ENCODE results near the gene PDPK1.
"Not testable (repeated sequence)": the region's sequence is repeated elsewhere in the genome, so short reads cannot be mapped to it uniquely, and the experiment has no call there.

Gene PDPK1

DNA sequence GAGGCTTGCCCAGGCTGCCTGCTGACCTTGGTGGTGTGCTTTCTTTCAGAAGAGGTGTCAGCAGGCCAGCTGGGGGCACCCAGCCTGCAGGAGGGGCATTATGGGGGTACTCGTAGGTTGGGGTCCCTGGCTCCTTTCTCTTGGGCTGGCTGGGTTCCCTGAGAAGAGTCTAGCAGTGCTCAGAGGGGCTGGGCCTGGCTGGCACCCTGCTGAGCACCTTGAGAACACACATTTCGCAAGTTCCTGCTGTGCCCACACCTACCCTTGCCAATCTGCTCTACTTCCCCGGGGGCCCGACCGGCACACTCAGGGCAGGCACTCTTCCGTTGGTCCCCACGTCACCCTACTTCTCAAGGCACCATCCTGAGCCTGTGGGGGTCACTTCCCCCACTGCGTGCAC is 11.7 kb upstream of the PDPK1 start:
- DNase-seq = no peak

- no peak for DNase-seq
Measured at GRCh38 chr16:2527071-2527783, 10.6 kb upstream of the PDPK1 start.

DNA sequence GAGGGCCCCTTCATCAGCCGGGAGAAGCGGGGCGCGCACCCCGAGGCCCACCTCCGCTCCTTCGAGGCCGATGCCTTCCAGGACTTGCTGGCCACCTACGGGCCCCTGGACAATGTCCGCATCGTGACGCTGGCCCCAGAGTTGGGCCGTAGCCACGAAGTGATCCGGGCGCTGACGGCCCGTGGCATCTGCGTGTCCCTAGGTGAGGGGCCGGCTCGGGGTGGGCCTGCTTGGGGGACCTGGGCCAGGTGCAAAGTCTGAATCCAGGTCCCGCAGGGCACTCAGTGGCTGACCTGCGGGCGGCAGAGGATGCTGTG is 10.1 kb upstream of the PDPK1 start:
- no peak for DNase-seq

DNA sequence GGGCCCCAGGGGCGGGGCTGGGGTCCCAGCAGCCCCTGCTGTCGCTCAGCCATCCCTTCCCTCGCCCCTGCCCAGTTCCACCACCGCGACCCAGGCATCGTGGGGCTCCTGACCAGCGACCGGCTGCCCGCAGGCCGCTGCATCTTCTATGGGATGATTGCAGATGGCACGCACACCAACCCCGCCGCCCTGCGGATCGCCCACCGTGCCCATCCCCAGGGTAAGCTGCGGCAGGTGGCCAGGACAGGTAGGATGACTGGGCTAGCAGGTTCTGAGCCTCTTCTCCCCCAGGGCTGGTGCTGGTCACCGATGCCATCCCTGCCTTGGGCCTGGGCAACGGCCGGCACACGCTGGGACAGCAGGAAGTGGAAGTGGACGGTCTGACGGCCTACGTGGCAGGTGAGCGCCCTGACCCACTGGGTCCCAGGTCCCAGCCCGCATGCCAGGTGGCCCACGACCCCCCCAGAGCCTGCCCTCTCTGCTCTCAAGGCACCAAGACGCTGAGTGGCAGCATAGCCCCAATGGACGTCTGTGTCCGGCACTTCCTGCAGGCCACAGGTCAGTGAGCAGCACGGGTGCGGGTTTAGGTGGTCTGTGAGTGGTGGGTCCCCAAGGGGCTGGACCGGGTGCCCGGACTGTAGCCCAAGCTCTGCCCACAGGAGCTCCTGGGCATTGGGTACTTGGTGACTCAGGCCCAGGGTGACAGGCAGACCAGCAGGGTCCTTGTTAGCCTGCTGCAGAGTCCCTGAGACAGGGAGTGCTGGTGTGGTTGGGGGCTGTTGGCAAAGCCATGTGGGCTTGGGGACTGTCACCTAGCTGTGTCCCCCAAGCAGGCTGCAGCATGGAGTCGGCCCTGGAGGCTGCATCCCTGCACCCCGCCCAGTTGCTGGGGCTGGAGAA is 9.4 kb upstream of the PDPK1 start:
- no peak for DNase-seq

- no peak for DNase-seq
Measured at GRCh38 chr16:2529061-2529931, 8.5 kb upstream of the PDPK1 start.

DNA sequence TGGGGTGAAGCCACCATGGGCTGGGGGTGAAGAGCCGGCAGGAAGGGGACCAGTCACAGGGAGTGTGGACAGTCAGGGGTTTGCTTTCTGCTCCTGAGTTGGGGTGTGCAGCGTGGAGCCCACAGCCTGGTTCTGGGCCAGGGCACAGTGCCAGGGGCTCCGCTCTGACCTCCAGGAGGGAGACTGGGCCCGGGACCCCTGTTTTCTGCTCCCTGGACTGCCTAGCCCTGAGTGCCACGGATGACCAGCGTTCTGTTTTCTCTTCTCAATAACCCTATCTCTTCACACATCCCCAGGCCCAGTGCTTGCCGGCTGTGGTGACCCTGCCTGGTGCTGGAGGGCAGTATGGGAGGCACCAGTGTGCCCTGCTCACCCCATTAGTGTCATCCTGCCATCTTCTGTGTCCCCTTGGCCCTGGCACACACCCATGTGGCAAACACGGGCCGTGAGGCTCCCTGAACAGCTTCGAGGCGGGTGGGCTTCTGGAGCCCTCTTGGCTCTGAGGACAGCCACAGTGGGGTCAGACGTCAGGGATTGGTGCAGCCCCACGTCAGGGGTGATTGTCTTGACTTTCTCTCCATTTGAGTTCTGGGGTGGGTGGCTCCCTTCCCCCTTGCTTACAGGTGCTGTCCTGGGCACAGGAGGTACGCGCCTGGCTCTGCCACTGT is 7.7 kb upstream of the PDPK1 start:
- no peak for DNase-seq

GRCh38 chr16:2530629-2531318 is 7.0 kb upstream of the PDPK1 start:
- DNase-seq = no peak

GRCh38 chr16:2531371-2531695 is 6.5 kb upstream of the PDPK1 start, which contains the start of gene CEMP1:
CEMP1 (minus strand) TSS chr16:2531408; CDS start chr16:2531073, 335 bp downstream.
- DNase-seq = no peak

DNA sequence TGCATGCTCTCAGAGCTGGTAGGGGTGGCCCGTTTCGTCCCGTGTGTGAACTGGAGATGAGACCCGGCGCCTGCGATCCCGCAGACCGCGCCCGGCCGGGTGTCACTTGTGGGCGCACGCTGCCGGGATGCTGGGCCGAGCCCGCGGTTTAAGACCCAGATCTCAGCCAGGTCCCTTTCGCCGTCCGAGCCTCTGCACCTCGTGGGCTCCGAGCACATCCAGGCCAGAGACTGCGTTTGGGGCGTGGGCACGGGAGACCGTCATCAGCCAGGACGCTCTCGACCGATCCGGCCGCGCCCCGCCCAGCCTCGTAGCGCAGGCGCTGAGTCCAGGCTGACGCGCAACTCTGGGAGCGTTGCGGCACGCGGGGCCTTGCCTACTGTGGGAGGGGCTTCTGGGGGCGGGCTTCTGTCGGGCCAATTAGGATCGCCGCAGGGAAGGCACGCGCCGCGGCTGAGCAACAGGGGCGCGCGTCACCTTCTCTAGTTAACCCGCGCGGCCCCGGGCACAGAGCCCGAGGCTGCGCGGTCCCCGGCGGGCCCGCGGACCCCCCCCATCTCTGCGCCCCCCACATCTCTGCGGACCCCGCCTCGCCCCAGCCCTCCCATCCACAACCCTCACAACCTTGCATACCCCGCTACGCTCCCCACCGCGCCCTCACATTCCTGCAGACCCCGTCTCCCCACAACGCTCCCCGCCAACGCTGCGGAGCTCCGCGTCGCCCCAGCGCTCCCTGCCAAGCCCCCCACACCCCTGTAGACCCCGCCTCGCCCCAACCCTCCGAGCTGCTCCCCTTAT is 5.9 kb upstream of the PDPK1 start:
- DNase-seq = peak; percentile 96 to 97

- DNase-seq = peak in 1 of 2 donors; percentile 49
Measured at GRCh38 chr16:2532494-2533141, 5.2 kb upstream of the PDPK1 start.

DNA sequence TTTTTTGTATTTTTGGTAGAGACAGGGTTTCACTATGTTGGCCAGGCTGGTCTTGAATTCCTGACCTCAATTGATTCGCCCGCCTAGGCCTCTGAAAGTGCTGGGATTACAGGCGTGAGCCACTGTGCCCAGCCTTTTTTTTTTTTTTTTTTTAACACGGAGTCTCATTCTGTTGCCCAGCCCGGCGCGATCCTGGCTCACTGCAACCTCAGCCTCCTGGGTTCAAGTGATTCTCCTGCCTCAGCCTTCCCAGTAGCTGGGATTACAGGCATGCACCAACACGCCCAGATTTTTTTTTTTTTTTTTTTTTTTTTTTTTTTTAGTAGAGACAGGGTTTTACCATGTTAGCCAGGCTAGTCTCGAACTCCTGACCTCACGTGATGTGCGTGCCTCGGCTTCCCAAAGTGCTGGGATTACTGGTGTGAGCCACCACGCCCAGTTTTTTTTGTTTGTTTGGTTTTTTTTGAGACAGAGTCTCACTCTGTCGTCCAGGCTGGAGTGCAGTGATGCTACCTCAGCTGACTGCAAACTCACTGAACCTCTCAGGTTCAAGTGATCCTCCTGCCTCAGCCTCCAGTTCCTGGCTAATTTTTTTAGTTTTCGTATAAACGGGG is 4.6 kb upstream of the PDPK1 start:
- not testable (repeated sequence) for DNase-seq

GRCh38 chr16:2533912-2534311 is 3.9 kb upstream of the PDPK1 start:
- no peak for DNase-seq

DNA sequence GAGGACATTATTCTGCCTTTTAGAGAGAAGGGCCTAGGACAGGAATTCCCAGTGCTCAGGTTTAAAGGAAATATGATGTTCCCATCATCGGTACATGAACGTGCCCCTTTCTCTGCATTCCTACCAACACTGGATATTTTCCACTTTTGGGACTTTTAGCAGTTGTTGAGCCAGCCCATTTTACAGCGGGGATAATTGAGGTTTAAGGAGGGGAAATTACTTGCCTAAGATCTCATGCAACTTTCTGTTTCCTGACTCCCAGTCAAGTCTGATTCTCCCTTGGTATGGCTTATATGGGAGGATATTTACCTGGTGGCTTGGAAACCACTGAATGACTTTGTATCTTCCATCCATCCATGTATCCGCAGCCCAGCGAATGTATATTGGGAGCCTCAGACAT is 3.5 kb upstream of the PDPK1 start:
- DNase-seq = not testable (repeated sequence)

GRCh38 chr16:2535625-2536013 is 2.2 kb upstream of the PDPK1 start:
- DNase-seq = no peak

- not testable (repeated sequence) for DNase-seq
Measured at GRCh38 chr16:2539192-2539844, 1.5 kb downstream of the PDPK1 start.

- not testable (repeated sequence) for DNase-seq
Measured at GRCh38 chr16:2539845-2540458, 2.1 kb downstream of the PDPK1 start.

DNA sequence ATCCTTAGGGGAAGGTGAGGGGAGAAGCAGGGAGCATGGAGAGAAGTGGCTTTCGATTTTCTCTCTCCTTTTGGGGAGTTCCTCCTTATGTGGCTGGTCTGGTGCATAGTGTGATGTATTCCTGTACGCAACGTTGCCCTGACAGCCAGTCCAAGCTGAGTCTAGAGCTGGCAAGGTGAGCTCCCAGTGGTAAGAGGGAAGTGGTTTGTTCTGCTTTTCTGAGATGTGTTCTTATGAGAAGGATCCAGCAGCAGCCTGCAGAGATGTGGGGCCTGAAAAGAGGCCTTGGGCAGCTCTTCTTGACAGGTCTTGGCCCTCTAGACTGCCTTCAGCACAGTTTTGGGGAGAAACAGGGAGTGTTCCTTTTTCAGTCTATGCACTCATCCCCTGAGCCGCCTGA is 3.1 kb downstream of the PDPK1 start:
- DNase-seq = not testable (repeated sequence)

- DNase-seq = not testable (repeated sequence)
Measured at GRCh38 chr16:2541409-2541808, 3.6 kb downstream of the PDPK1 start.

GRCh38 chr16:2543771-2544170 is 6.0 kb downstream of the PDPK1 start:
- DNase-seq = not testable (repeated sequence)
